HepG2 (cell line): ENCODE data around the gene WDFY1. TPM values are rescaled to one million over a fixed set of nuclear protein-coding genes. Genes with fewer than 3 reads are reported as not detected.

Source experiments
- ATAC-seq: fragments of 200-7000 bp; cut with Tn5 transposase; 3 replicates; pipeline ENCODE4 v1.9.1; 2020; ENCODE audit warnings: mild to moderate bottlenecking, moderate library complexity
- BruUV-seq: library from RNA; stranded (reverse); fragments of 400-500 nt; replicated peaks from 2 replicates; lab custom pipeline; 2021; lab: Mats Ljungman, UMichigan
- CTCF ChIA-PET: fragments of 300-600 bp; formaldehyde crosslinking; extraction: SDS; loops from one replicate; lab custom pipeline; 2021; ENCODE audit warnings: low total read pairs, inconsistent platforms, low intra/inter-chr PET ratio; lab: Yijun Ruan, JAX
- POLR2A ChIA-PET: fragments of 350-600 bp; sonication (Branson Sonifier 250); formaldehyde crosslinking; loops from one replicate; lab custom pipeline; 2020; ENCODE audit warnings: antibody characterized with exemption, inconsistent platforms; lab: Yijun Ruan, JAX
- DNase-seq: peaks from one replicate; pipeline ENCODE4 v3.0.0-alpha.2; 2015; ENCODE audit warnings: low spot score
- FAIRE-seq: peaks from 3 replicates; lab custom pipeline; 2011; peaks lifted over from hg19 to GRCh38; lab: Jason Lieb, UNC
- H2AFZ ChIP-seq: one replicate; pipeline ENCODE4 v1.6.1; 2011; ENCODE audit warnings: low read length, inconsistent platforms
- H3K27ac ChIP-seq: fragments of 300-600 bp; 3 replicates; pipeline ENCODE4 v1.8.0; 2011; ENCODE audit warnings: mixed run types, mild to moderate bottlenecking, mixed read lengths, low read length, inconsistent platforms; ENCODE audit not compliant: insufficient read depth; ENCODE audit errors: extremely low read length
- H3K27me3 ChIP-seq, 2 experiments: fragments of 200-600 bp in 1 of 2; 2 replicates in 1 of 2; 3 replicates in 1 of 2; pipeline versions ENCODE4 v1.6.0 to v1.8.0; 2011; ENCODE audit warnings: low read length in 2 of 2, mild to moderate bottlenecking in 2 of 2, moderate library complexity in 2 of 2, inconsistent platforms in 1 of 2; ENCODE audit not compliant: insufficient read depth in 2 of 2, control insufficient read depth in 1 of 2
- H3K36me3 ChIP-seq, 2 experiments: fragments of 200-600 bp in 1 of 2; replicated peaks in 1 of 2; 2 replicates in 1 of 2; 3 replicates in 1 of 2; pipeline versions ENCODE4 v1.5.1 to v1.8.0; 2011; ENCODE audit warnings: low read length in 2 of 2, inconsistent platforms in 1 of 2; ENCODE audit not compliant: insufficient read depth in 2 of 2, control insufficient read depth in 1 of 2
- H3K4me1 ChIP-seq: 2 replicates; pipeline ENCODE4 v1.5.1; 2012; ENCODE audit warnings: low read length, inconsistent platforms; ENCODE audit not compliant: insufficient read depth
- H3K4me2 ChIP-seq: 2 replicates; pipeline ENCODE4 v1.6.0; 2011; ENCODE audit warnings: low read depth, low read length, inconsistent platforms
- H3K4me3 ChIP-seq, 3 experiments: fragments of 200-600 bp in 1 of 3; sonication (generic), shearing (Covaris generic) in 1 of 3; replicated peaks in 1 of 3; 2 replicates each; pipeline ENCODE4 v1.5.1; 2011 to 2016; ENCODE audit warnings: low read length in 3 of 3, inconsistent platforms in 2 of 3, low read depth in 2 of 3, mild to moderate bottlenecking in 2 of 3, control low read depth in 1 of 3, mixed read lengths in 1 of 3; ENCODE audit not compliant: insufficient read depth in 1 of 3
- H3K79me2 ChIP-seq: one replicate; pipeline ENCODE4 v1.6.1; 2011; ENCODE audit warnings: low read length, inconsistent platforms; ENCODE audit not compliant: insufficient read depth
- H3K9ac ChIP-seq: 2 replicates; pipeline ENCODE4 v1.6.0; 2011; ENCODE audit warnings: mild to moderate bottlenecking, low read depth, low read length, inconsistent platforms; ENCODE audit not compliant: insufficient read depth
- H3K9me3 ChIP-seq: 2 replicates; pipeline ENCODE4 v1.5.1; 2012; ENCODE audit warnings: mild to moderate bottlenecking, low read length
- H4K20me1 ChIP-seq: 2 replicates; pipeline ENCODE4 v1.6.0; 2011; ENCODE audit warnings: inconsistent platforms, mild to moderate bottlenecking, low read length, moderate library complexity; ENCODE audit not compliant: insufficient read depth
- ATF7 ChIP-seq, 2 experiments: fragments of 450-650 bp in 1 of 2; sonication (generic) in 1 of 2; formaldehyde crosslinking in 1 of 2; IDR thresholded peaks; 2 replicates each; pipeline versions ENCODE4 v1.4.0 to v1.6.1; 2016 to 2020; ENCODE audit warnings: antibody characterized with exemption in 1 of 2, mild to moderate bottlenecking in 1 of 2, missing genetic modification reagents in 1 of 2
- ATM ChIP-seq: fragments of 450-650 bp; IDR thresholded peaks from 2 replicates; pipeline ENCODE4 v1.7.1; 2017; ENCODE audit warnings: mild to moderate bottlenecking, borderline replicate concordance
- EZH2 ChIP-seq: conservative IDR thresholded peaks from 2 replicates; pipeline ENCODE4 v1.6.1; 2012; ENCODE audit warnings: mild to moderate bottlenecking, low read depth, low read length, moderate library complexity
- GABPA ChIP-seq, 2 experiments: IDR thresholded peaks; 2 replicates each; pipeline ENCODE4 v1.6.1; 2011 to 2016; ENCODE audit warnings: low read depth in 2 of 2, low read length in 1 of 2, missing biosample characterization in 1 of 2, missing genetic modification characterization in 1 of 2
- GPN1 ChIP-seq: sonication (generic); formaldehyde crosslinking; IDR thresholded peaks from 2 replicates; pipeline ENCODE4 v1.5.1; 2020; ENCODE audit warnings: missing genetic modification reagents, borderline replicate concordance
- GTF3A ChIP-seq: sonication (generic); formaldehyde crosslinking; conservative IDR thresholded peaks from 2 replicates; pipeline ENCODE4 v1.4.0; 2020; ENCODE audit warnings: mild to moderate bottlenecking, missing genetic modification reagents
- JDP2 ChIP-seq: sonication (generic); formaldehyde crosslinking; IDR thresholded peaks from 2 replicates; pipeline ENCODE4 v1.8.1; 2022; ENCODE audit warnings: missing genetic modification reagents, borderline replicate concordance
- MEIS2 ChIP-seq: sonication (generic); formaldehyde crosslinking; IDR thresholded peaks from 2 replicates; pipeline ENCODE4 v1.9.0; 2021; ENCODE audit warnings: mild to moderate bottlenecking, missing genetic modification reagents
- MIXL1 ChIP-seq: IDR thresholded peaks from 2 replicates; pipeline ENCODE4 v1.6.1; 2016
- MTA1 ChIP-seq: sonication (generic); formaldehyde crosslinking; IDR thresholded peaks from 2 replicates; pipeline ENCODE4 v1.4.0; 2020; ENCODE audit warnings: missing genetic modification reagents, mild to moderate bottlenecking, borderline replicate concordance
- MXI1 ChIP-seq: IDR thresholded peaks from 3 replicates; pipeline ENCODE4 v1.6.1; 2012; ENCODE audit warnings: low read depth, low read length, inconsistent platforms, borderline replicate concordance
- PHF8 ChIP-seq: sonication (generic); formaldehyde crosslinking; IDR thresholded peaks from 2 replicates; pipeline ENCODE4 v1.5.0; 2020; ENCODE audit warnings: missing genetic modification reagents
- SRSF9 ChIP-seq: fragments of 200-400 bp; formaldehyde crosslinking; IDR thresholded peaks from 2 replicates; pipeline ENCODE4 v1.6.1; 2018; ENCODE audit warnings: borderline replicate concordance, mild to moderate bottlenecking, low read depth, low read length; ENCODE audit not compliant: insufficient read depth, poor library complexity, severe bottlenecking
- TSC22D2 ChIP-seq: sonication (generic); formaldehyde crosslinking; IDR thresholded peaks from 2 replicates; pipeline ENCODE4 v1.5.1; 2020; ENCODE audit warnings: missing genetic modification reagents, mild to moderate bottlenecking, borderline replicate concordance
- ZNF589 ChIP-seq: sonication (generic); formaldehyde crosslinking; conservative IDR thresholded peaks from 2 replicates; pipeline ENCODE4 v1.8.0; 2022; ENCODE audit warnings: mild to moderate bottlenecking, moderate library complexity, missing genetic modification reagents
- ZNF605 ChIP-seq: sonication (generic); formaldehyde crosslinking; IDR thresholded peaks from 2 replicates; pipeline ENCODE4 v1.8.0; 2022; ENCODE audit warnings: mild to moderate bottlenecking, missing genetic modification reagents
- WGBS: methylation state at CpG from one replicate; pipeline ENCODE4 v1.1.6; 2017; ENCODE audit warnings: low lambda C conversion rate; 5-methylcytosine and 5-hydroxymethylcytosine counted together
- in situ Hi-C: cut with HindIII; loops from 2 replicates; pipeline ENCODE4 v1.10.0; 2017; ENCODE audit warnings: low pct_unique_long_range_greater_than_20kb; ENCODE audit not compliant: extremely low pct_ligation_motif_present
- intact Hi-C: fragments of 100-400 bp; cut with micrococcal nuclease; formaldehyde crosslinking; loops from one replicate; pipeline ENCODE4 v1.10.0; 2022; ENCODE audit not compliant: unreplicated experiment
- polyA plus RNA-seq, 8 experiments: library from polyadenylated mRNA; depleted of rRNA in 3 of 8; stranded (reverse) in 7 of 8; unstranded in 1 of 8; fragments of >200 nt; fragmentation: Illumina TruSeq in 4 of 8; extraction: Trizol in 4 of 8; gene quantifications; 2 replicates each; pipeline versions ENCODE4 v1.2.1 to v1.2.3, GENCODE V29; 2011 to 2016; ENCODE audit warnings: low read depth in 4 of 8, missing spikeins in 1 of 8, mixed read lengths in 1 of 8; ENCODE audit not compliant: insufficient read depth in 1 of 8
- total RNA-seq, 5 experiments: library from RNA; depleted of rRNA; stranded (reverse); fragments of >200 nt; fragmentation: Illumina TruSeq; extraction: Trizol; gene quantifications; 2 replicates each; pipeline ENCODE4 v1.2.3, GENCODE V29; 2016; ENCODE audit warnings: low read depth in 1 of 5
- TF ChIP-seq, protein P1 (sequence below): sonication (generic); formaldehyde crosslinking; IDR thresholded peaks from 2 replicates; pipeline ENCODE4 v1.4.0; 2020; ENCODE audit warnings: mild to moderate bottlenecking, low read depth, missing genetic modification reagents
- TF ChIP-seq, protein P2 (sequence below): sonication (generic); formaldehyde crosslinking; IDR thresholded peaks from 2 replicates; pipeline ENCODE4 v1.9.0; 2021; ENCODE audit warnings: missing genetic modification reagents, mild to moderate bottlenecking, borderline replicate concordance
- TF ChIP-seq, protein P3 (sequence below): IDR thresholded peaks from 2 replicates; pipeline ENCODE4 v1.6.1; 2016; ENCODE audit warnings: low read depth, control low read depth
- TF ChIP-seq, protein P4 (sequence below): sonication (generic); formaldehyde crosslinking; IDR thresholded peaks from 2 replicates; pipeline ENCODE4 v1.5.0; 2020; ENCODE audit warnings: missing genetic modification reagents, mild to moderate bottlenecking, borderline replicate concordance

WDFY1 gene
- total and polyA plus RNA-seq, 2 of the 13 experiments (the other 11 are each of a cell fraction or from before 2014, with no cell fraction given), result 77.0 to 78.4 TPM

DNA sequence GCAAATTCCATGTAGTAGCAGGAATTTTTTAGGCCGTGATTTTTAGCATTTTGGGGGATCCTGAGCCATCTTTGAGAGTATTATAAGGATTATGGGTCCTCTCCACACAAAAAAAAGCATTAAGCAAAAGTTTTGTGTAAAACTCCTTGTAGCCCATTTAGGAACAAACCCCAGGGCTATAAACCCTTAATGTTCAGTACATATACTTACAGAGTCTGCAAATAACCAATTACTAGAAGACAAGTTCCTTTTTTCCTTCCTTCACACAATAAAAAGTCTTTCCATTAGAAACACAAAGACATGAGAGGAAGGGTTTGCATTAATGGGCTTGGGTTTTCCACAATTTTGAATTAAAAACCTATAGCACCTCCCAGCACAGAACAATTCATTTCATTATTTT is 44.6 kb downstream of the WDFY1 start:
- TF ChIP-seq PHF8 (no peak), JDP2 (CRISPR knock-in tag) (no peak), ZNF605 (CRISPR knock-in tag) (no peak), ZNF589 (no peak), MEIS2 (CRISPR knock-in tag) (no peak), MIXL1 (CRISPR knock-in tag) (no peak), ATM (no peak), GABPA (IDR thresholded peaks at IDR 0.05; ENCODE audit: low read depth, low read length) (no peak), GABPA (CRISPR knock-in tag; IDR thresholded peaks at IDR 0.05; ENCODE audit: low read depth) (no peak), GPN1 (CRISPR knock-in tag) (no peak), MTA1 (CRISPR knock-in tag) (no peak), TSC22D2 (CRISPR knock-in tag) (no peak), EZH2 (no peak), ATF7 (IDR thresholded peaks at IDR 0.05) (no peak), ATF7 (CRISPR knock-in tag; IDR thresholded peaks at IDR 0.05) (no peak), GTF3A (CRISPR knock-in tag) (no peak), SRSF9 (no peak), MXI1 (no peak)
- TF ChIP-seq, protein P1, sequence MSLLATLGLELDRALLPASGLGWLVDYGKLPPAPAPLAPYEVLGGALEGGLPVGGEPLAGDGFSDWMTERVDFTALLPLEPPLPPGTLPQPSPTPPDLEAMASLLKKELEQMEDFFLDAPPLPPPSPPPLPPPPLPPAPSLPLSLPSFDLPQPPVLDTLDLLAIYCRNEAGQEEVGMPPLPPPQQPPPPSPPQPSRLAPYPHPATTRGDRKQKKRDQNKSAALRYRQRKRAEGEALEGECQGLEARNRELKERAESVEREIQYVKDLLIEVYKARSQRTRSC, result no peak
- TF ChIP-seq, protein P2, sequence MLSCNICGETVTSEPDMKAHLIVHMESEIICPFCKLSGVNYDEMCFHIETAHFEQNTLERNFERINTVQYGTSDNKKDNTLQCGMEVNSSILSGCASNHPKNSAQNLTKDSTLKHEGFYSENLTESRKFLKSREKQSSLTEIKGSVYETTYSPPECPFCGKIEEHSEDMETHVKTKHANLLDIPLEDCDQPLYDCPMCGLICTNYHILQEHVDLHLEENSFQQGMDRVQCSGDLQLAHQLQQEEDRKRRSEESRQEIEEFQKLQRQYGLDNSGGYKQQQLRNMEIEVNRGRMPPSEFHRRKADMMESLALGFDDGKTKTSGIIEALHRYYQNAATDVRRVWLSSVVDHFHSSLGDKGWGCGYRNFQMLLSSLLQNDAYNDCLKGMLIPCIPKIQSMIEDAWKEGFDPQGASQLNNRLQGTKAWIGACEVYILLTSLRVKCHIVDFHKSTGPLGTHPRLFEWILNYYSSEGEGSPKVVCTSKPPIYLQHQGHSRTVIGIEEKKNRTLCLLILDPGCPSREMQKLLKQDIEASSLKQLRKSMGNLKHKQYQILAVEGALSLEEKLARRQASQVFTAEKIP, result no peak
- TF ChIP-seq, protein P3, sequence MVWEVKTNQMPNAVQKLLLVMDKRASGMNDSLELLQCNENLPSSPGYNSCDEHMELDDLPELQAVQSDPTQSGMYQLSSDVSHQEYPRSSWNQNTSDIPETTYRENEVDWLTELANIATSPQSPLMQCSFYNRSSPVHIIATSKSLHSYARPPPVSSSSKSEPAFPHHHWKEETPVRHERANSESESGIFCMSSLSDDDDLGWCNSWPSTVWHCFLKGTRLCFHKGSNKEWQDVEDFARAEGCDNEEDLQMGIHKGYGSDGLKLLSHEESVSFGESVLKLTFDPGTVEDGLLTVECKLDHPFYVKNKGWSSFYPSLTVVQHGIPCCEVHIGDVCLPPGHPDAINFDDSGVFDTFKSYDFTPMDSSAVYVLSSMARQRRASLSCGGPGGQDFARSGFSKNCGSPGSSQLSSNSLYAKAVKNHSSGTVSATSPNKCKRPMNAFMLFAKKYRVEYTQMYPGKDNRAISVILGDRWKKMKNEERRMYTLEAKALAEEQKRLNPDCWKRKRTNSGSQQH (CRISPR knock-in tag), result no peak
- TF ChIP-seq, protein P4, sequence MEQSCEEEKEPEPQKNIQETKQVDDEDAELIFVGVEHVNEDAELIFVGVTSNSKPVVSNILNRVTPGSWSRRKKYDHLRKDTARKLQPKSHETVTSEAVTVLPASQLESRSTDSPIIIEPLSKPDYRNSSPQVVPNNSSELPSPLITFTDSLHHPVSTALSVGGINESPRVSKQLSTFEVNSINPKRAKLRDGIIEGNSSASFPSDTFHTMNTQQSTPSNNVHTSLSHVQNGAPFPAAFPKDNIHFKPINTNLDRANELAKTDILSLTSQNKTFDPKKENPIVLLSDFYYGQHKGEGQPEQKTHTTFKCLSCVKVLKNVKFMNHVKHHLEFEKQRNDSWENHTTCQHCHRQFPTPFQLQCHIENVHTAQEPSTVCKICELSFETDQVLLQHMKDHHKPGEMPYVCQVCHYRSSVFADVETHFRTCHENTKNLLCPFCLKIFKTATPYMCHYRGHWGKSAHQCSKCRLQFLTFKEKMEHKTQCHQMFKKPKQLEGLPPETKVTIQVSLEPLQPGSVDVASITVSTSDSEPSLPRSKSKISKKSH (CRISPR knock-in tag), result no peak
- intact Hi-C loops, result no loop called here
- Histone ChIP-seq H3K9ac (no peak overlapping the region), H3K27me3 (no peaks in the 10 kb centered on the region), H3K79me2 (no peaks in the 10 kb centered on the region), H3K4me2 (no peak overlapping the region), H3K4me1 (peaks cover 4% of the 10 kb centered on the region), H2AFZ (no peak overlapping the region), H4K20me1 (no peaks in the 10 kb centered on the region), H3K27ac (no peak overlapping the region), H3K4me3 (no peak overlapping the region), H3K36me3 (peaks cover 18 to 51% of the 10 kb centered on the region in 2 experiments), H3K9me3 (no peaks in the 10 kb centered on the region)
- CTCF ChIA-PET, result no interaction called here
- POLR2A ChIA-PET, result no interaction called here
- no peak for FAIRE-seq
- in situ Hi-C loops, result no loop called here
- DNase-seq, result no peak
- WGBS, result 93% methylated on average over 1 of the region's 1 CpG
- TSS peak; percentile 33 for BruUV-seq
- ATAC-seq, result no peak
